GM12874 (cell line): ENCODE data around the gene HDAC4.

ENCODE experiments used
- CTCF ChIP-seq: IDR thresholded peaks from 2 replicates; pipeline ENCODE4 v1.5.1; 2011; ENCODE audit warnings: low read depth, mild to moderate bottlenecking, control low read depth, low read length, moderate library complexity; ENCODE audit not compliant: insufficient read depth

Gene HDAC4

GRCh38 chr2:239117831-239118230 is 283.0 kb downstream of the HDAC4 start:
- no peak for TF ChIP-seq CTCF

- no peak for TF ChIP-seq CTCF
Measured at GRCh38 chr2:239116456-239117246, 284.2 kb downstream of the HDAC4 start.

- no peak for TF ChIP-seq CTCF
Measured at GRCh38 chr2:239115616-239116015, 285.2 kb downstream of the HDAC4 start.

- TF ChIP-seq CTCF = no peak
Measured at GRCh38 chr2:239114616-239115265, 286.1 kb downstream of the HDAC4 start.

GRCh38 chr2:239114119-239114581 is 286.7 kb downstream of the HDAC4 start:
- TF ChIP-seq CTCF = no peak

- TF ChIP-seq CTCF = no peak
Measured at GRCh38 chr2:239113615-239114014, 287.2 kb downstream of the HDAC4 start.

GRCh38 chr2:239113171-239113570 is 287.6 kb downstream of the HDAC4 start:
- no peak for TF ChIP-seq CTCF
